WTC11 (cell line): ENCODE results near the gene ZNF273. TPM values are rescaled to one million over a fixed set of nuclear protein-coding genes. Genes with fewer than 3 reads are reported as not detected.
"Not testable (repeated sequence)": the region's sequence is repeated elsewhere in the genome, so short reads cannot be mapped to it uniquely, and the experiment has no call there.

Source experiments
- ATAC-seq: fragments of 200-7000 bp; cut with Tn5 transposase; 2 replicates; pipeline ENCODE4 v1.10.0; 2021; ENCODE audit warnings: mild to moderate bottlenecking, moderate library complexity
- CTCF ChIA-PET: fragments of 300-600 bp; sonication (Branson Sonifier 250); formaldehyde crosslinking; loops from one replicate; lab custom pipeline; 2021; ENCODE audit warnings: antibody characterized with exemption; lab: Charles Lee
- POLR2A ChIA-PET: fragments of 350-600 bp; sonication (Branson Sonifier 250); formaldehyde crosslinking; loops from one replicate; lab custom pipeline; 2021; ENCODE audit warnings: antibody characterized with exemption; lab: Charles Lee
- DNase-seq: peaks from one replicate; pipeline ENCODE4 v3.0.0; 2021; ENCODE audit warnings: low spot score
- H3K27ac Mint-ChIP-seq: 2 replicates; pipeline ENCODE4 v1.8.0; 2021; ENCODE audit warnings: mixed read lengths
- H3K27me3 Mint-ChIP-seq: 2 replicates; pipeline ENCODE4 v1.8.0; 2021; ENCODE audit warnings: low read depth, mild to moderate bottlenecking, moderate library complexity, mixed read lengths
- H3K36me3 Mint-ChIP-seq: 2 replicates; pipeline ENCODE4 v1.8.0; 2021; ENCODE audit warnings: mixed read lengths
- H3K4me1 Mint-ChIP-seq: 2 replicates; pipeline ENCODE4 v1.8.0; 2022; ENCODE audit warnings: mixed read lengths
- H3K4me3 Mint-ChIP-seq: 2 replicates; pipeline ENCODE4 v1.8.0; 2021; ENCODE audit warnings: mild to moderate bottlenecking, moderate library complexity, mixed read lengths
- H3K9me3 Mint-ChIP-seq: 2 replicates; pipeline ENCODE4 v1.8.0; 2021; ENCODE audit warnings: mixed read lengths
- ELF4 ChIP-seq: sonication (generic); formaldehyde crosslinking; IDR thresholded peaks from 2 replicates; pipeline ENCODE4 v1.8.1; 2022; ENCODE audit warnings: low read depth, mild to moderate bottlenecking, moderate library complexity, missing genetic modification reagents
- ETV6 ChIP-seq: sonication (generic); formaldehyde crosslinking; IDR thresholded peaks from 2 replicates; pipeline ENCODE4 v1.8.1; 2022; ENCODE audit warnings: mild to moderate bottlenecking, missing genetic modification reagents
- GRHL2 ChIP-seq: fragments of 250-450 bp; sonication (Bioruptor Pico); IDR thresholded peaks from 2 replicates; pipeline ENCODE4 v1.8.0; 2022; ENCODE audit warnings: mild to moderate bottlenecking, moderate library complexity; ENCODE audit not compliant: insufficient replicate concordance, severe bottlenecking
- JAZF1 ChIP-seq: fragments of 250-450 bp; sonication (Bioruptor Pico); IDR thresholded peaks from 2 replicates; pipeline ENCODE4 v1.9.0; 2021; ENCODE audit warnings: moderate library complexity, mild to moderate bottlenecking, inconsistent platforms
- KAT7 ChIP-seq: sonication (generic); formaldehyde crosslinking; IDR thresholded peaks from 2 replicates; pipeline ENCODE4 v1.8.1; 2023; ENCODE audit warnings: missing genetic modification reagents, mild to moderate bottlenecking, borderline replicate concordance
- MYBL2 ChIP-seq: sonication (generic); formaldehyde crosslinking; IDR thresholded peaks from 2 replicates; pipeline ENCODE4 v1.8.1; 2023; ENCODE audit warnings: mild to moderate bottlenecking, moderate library complexity, missing genetic modification reagents
- NFATC4 ChIP-seq: fragments of 250-450 bp; sonication (Bioruptor Pico); IDR thresholded peaks from 2 replicates; pipeline ENCODE4 v1.9.0; 2021; ENCODE audit warnings: mild to moderate bottlenecking
- SP1 ChIP-seq: sonication (generic); formaldehyde crosslinking; conservative IDR thresholded peaks from 2 replicates; pipeline ENCODE4 v1.8.1; 2022; ENCODE audit warnings: missing genetic modification reagents
- TP53 ChIP-seq: sonication (generic); formaldehyde crosslinking; IDR thresholded peaks from 2 replicates; pipeline ENCODE4 v1.8.1; 2023; ENCODE audit warnings: mild to moderate bottlenecking, missing genetic modification reagents
- ZNF232 ChIP-seq: sonication (generic); formaldehyde crosslinking; IDR thresholded peaks from 2 replicates; pipeline ENCODE4 v1.8.0; 2022; ENCODE audit warnings: mild to moderate bottlenecking, missing genetic modification reagents
- ZNF671 ChIP-seq: fragments of 250-450 bp; sonication (Bioruptor Pico); IDR thresholded peaks from 2 replicates; pipeline ENCODE4 v1.8.0; 2021; ENCODE audit warnings: mild to moderate bottlenecking
- total RNA-seq: library from RNA; stranded (reverse); gene quantifications from 3 replicates; pipeline ENCODE4 v1.2.3, GENCODE V29; 2021
- TF ChIP-seq, protein P1 (sequence below): sonication (generic); formaldehyde crosslinking; IDR thresholded peaks from 2 replicates; pipeline ENCODE4 v1.8.1; 2022; ENCODE audit warnings: missing genetic modification reagents, borderline replicate concordance
- TF ChIP-seq, protein P2 (sequence below): fragments of 250-450 bp; sonication (Bioruptor Pico); IDR thresholded peaks from 2 replicates; pipeline ENCODE4 v1.9.0; 2021; ENCODE audit warnings: moderate library complexity, mild to moderate bottlenecking, inconsistent platforms, borderline replicate concordance
- TF ChIP-seq, protein P3 (sequence below): sonication (generic); formaldehyde crosslinking; IDR thresholded peaks from 2 replicates; pipeline ENCODE4 v1.8.1; 2023; ENCODE audit warnings: mild to moderate bottlenecking, missing genetic modification reagents, moderate library complexity
- TF ChIP-seq, protein P4 (sequence below): sonication (generic); formaldehyde crosslinking; IDR thresholded peaks from 2 replicates; pipeline ENCODE4 v1.8.1; 2022; ENCODE audit warnings: mild to moderate bottlenecking, moderate library complexity, missing genetic modification reagents
- TF ChIP-seq, protein P5 (sequence below): fragments of 250-450 bp; sonication (Bioruptor Pico); IDR thresholded peaks from 2 replicates; pipeline ENCODE4 v2.1.2; 2022; ENCODE audit warnings: mild to moderate bottlenecking, moderate library complexity
- TF ChIP-seq, protein P6 (sequence below): sonication (generic); formaldehyde crosslinking; IDR thresholded peaks from 2 replicates; pipeline ENCODE4 v1.8.1; 2022; ENCODE audit warnings: low read depth, missing genetic modification reagents, borderline replicate concordance
- TF ChIP-seq, protein P7 (sequence below): sonication (generic); formaldehyde crosslinking; IDR thresholded peaks from 2 replicates; pipeline ENCODE4 v1.8.0; 2023; ENCODE audit warnings: mild to moderate bottlenecking, missing genetic modification reagents
- TF ChIP-seq, protein P8 (sequence below): fragments of 250-450 bp; sonication (Bioruptor Pico); IDR thresholded peaks from 2 replicates; pipeline ENCODE4 v1.9.0; 2021; ENCODE audit warnings: mild to moderate bottlenecking

ZNF273 gene
- total RNA-seq, 1 experiment from 2014 or later = 12.1 TPM

DNA sequence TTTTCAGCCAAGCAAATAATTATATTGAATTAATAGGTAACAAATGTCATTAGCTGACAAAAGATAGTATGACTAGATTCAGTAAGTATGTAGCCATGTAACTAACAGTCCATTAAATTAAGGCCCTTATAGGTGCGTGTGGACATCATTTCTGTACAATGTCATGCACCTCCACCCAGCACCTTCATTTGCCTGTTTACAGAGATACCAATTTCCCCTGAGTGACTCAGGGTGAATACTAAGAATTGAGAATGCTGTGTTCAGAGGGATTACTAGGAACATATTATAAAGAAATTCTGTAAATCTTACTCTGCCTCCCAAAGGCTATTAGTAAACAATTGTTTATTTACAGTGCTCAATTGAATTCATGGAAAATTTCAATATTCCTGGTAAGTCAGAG, 48.1 kb upstream of the ZNF273 start:
- no peak overlapping the region for H3K4me3 Mint-ChIP-seq
- no peaks in the 10 kb centered on the region; the same call in 1 of the 2 replicates for H3K36me3 Mint-ChIP-seq
- ChIA-PET CTCF (no interaction called here), POLR2A (no interaction called here)
- no peak for ATAC-seq
- no peaks in the 10 kb centered on the region for H3K4me1 Mint-ChIP-seq
- TF ChIP-seq ETV6 (CRISPR knock-in tag) (no peak), KAT7 (no peak), ZNF671 (CRISPR knock-in tag) (no peak), TP53 (CRISPR knock-in tag) (no peak), MYBL2 (no peak), ELF4 (no peak)
- TF ChIP-seq, protein P1, sequence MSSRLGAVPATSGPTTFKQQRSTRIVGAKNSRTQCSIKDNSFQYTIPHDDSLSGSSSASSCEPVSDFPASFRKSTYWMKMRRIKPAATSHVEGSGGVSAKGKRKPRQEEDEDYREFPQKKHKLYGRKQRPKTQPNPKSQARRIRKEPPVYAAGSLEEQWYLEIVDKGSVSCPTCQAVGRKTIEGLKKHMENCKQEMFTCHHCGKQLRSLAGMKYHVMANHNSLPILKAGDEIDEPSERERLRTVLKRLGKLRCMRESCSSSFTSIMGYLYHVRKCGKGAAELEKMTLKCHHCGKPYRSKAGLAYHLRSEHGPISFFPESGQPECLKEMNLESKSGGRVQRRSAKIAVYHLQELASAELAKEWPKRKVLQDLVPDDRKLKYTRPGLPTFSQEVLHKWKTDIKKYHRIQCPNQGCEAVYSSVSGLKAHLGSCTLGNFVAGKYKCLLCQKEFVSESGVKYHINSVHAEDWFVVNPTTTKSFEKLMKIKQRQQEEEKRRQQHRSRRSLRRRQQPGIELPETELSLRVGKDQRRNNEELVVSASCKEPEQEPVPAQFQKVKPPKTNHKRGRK = no peak
- TF ChIP-seq, protein P2, sequence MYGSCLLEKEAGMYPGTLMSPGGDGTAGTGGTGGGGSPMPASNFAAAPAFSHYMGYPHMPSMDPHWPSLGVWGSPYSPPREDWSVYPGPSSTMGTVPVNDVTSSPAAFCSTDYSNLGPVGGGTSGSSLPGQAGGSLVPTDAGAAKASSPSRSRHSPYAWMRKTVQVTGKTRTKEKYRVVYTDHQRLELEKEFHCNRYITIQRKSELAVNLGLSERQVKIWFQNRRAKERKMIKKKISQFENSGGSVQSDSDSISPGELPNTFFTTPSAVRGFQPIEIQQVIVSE (CRISPR knock-in tag) = no peak
- TF ChIP-seq, protein P3, sequence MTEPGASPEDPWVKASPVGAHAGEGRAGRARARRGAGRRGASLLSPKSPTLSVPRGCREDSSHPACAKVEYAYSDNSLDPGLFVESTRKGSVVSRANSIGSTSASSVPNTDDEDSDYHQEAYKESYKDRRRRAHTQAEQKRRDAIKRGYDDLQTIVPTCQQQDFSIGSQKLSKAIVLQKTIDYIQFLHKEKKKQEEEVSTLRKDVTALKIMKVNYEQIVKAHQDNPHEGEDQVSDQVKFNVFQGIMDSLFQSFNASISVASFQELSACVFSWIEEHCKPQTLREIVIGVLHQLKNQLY (CRISPR knock-in tag) = no peak
- TF ChIP-seq, protein P4, sequence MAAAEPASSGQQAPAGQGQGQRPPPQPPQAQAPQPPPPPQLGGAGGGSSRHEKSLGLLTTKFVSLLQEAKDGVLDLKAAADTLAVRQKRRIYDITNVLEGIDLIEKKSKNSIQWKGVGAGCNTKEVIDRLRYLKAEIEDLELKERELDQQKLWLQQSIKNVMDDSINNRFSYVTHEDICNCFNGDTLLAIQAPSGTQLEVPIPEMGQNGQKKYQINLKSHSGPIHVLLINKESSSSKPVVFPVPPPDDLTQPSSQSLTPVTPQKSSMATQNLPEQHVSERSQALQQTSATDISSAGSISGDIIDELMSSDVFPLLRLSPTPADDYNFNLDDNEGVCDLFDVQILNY (CRISPR knock-in tag) = no peak
- TF ChIP-seq, protein P5, sequence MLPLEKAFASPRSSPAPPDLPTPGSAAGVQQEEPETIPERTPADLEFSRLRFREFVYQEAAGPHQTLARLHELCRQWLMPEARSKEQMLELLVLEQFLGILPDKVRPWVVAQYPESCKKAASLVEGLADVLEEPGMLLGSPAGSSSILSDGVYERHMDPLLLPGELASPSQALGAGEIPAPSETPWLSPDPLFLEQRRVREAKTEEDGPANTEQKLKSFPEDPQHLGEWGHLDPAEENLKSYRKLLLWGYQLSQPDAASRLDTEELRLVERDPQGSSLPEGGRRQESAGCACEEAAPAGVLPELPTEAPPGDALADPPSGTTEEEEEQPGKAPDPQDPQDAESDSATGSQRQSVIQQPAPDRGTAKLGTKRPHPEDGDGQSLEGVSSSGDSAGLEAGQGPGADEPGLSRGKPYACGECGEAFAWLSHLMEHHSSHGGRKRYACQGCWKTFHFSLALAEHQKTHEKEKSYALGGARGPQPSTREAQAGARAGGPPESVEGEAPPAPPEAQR (CRISPR knock-in tag) = no peak
- TF ChIP-seq, protein P6, sequence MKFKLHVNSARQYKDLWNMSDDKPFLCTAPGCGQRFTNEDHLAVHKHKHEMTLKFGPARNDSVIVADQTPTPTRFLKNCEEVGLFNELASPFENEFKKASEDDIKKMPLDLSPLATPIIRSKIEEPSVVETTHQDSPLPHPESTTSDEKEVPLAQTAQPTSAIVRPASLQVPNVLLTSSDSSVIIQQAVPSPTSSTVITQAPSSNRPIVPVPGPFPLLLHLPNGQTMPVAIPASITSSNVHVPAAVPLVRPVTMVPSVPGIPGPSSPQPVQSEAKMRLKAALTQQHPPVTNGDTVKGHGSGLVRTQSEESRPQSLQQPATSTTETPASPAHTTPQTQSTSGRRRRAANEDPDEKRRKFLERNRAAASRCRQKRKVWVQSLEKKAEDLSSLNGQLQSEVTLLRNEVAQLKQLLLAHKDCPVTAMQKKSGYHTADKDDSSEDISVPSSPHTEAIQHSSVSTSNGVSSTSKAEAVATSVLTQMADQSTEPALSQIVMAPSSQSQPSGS (CRISPR knock-in tag) = no peak
- TF ChIP-seq, all 79 proteins: peak for 0
- no peak for DNase-seq
- H3K9me3 Mint-ChIP-seq = peaks cover 19% of the 10 kb centered on the region
- H3K27ac Mint-ChIP-seq = no peak overlapping the region
- H3K27me3 Mint-ChIP-seq = no peaks in the 10 kb centered on the region; the same call in 1 of the 2 replicates

DNA sequence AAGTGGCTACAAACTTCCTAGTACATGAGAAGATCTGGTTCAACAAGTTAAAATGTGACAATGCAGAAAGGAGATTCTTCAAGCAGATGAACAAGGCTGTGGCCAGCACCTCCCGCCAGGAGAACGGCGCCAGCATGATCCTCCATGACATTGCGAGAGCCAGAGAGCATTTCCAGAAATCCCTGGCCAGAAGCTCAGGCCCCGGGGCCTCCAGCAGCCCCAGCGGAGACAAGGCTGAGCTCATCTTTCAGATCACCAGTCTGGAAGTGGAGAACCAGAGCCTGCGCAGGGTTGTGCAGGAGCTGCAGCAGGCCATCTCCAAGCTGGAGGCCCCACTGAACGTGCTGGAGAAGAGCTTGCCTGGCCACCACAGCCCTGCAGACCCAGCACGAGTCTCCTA, 40.1 kb upstream of the ZNF273 start:
- DNase-seq = no peak
- Mint-ChIP-seq H3K27me3 (peaks cover 17% of the 10 kb centered on the region), H3K4me1 (no peaks in the 10 kb centered on the region), H3K36me3 (peaks cover 29% of the 10 kb centered on the region), H3K9me3 (peaks cover 47% of the 10 kb centered on the region), H3K27ac (no peak overlapping the region), H3K4me3 (no peak overlapping the region)
- CTCF ChIA-PET = no interaction called here
- TF ChIP-seq SP1 (CRISPR knock-in tag) (no peak), GRHL2 (CRISPR knock-in tag) (no peak), ZNF232 (CRISPR knock-in tag) (no peak), NFATC4 (no peak), ETV6 (CRISPR knock-in tag) (no peak), JAZF1 (CRISPR knock-in tag) (no peak)
- TF ChIP-seq, protein P7, sequence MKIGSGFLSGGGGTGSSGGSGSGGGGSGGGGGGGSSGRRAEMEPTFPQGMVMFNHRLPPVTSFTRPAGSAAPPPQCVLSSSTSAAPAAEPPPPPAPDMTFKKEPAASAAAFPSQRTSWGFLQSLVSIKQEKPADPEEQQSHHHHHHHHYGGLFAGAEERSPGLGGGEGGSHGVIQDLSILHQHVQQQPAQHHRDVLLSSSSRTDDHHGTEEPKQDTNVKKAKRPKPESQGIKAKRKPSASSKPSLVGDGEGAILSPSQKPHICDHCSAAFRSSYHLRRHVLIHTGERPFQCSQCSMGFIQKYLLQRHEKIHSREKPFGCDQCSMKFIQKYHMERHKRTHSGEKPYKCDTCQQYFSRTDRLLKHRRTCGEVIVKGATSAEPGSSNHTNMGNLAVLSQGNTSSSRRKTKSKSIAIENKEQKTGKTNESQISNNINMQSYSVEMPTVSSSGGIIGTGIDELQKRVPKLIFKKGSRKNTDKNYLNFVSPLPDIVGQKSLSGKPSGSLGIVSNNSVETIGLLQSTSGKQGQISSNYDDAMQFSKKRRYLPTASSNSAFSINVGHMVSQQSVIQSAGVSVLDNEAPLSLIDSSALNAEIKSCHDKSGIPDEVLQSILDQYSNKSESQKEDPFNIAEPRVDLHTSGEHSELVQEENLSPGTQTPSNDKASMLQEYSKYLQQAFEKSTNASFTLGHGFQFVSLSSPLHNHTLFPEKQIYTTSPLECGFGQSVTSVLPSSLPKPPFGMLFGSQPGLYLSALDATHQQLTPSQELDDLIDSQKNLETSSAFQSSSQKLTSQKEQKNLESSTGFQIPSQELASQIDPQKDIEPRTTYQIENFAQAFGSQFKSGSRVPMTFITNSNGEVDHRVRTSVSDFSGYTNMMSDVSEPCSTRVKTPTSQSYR (CRISPR knock-in tag) = no peak
- TF ChIP-seq, protein P8, sequence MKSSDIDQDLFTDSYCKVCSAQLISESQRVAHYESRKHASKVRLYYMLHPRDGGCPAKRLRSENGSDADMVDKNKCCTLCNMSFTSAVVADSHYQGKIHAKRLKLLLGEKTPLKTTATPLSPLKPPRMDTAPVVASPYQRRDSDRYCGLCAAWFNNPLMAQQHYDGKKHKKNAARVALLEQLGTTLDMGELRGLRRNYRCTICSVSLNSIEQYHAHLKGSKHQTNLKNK (CRISPR knock-in tag) = no peak
- ATAC-seq = no peak
- POLR2A ChIA-PET = no interaction called here

DNA sequence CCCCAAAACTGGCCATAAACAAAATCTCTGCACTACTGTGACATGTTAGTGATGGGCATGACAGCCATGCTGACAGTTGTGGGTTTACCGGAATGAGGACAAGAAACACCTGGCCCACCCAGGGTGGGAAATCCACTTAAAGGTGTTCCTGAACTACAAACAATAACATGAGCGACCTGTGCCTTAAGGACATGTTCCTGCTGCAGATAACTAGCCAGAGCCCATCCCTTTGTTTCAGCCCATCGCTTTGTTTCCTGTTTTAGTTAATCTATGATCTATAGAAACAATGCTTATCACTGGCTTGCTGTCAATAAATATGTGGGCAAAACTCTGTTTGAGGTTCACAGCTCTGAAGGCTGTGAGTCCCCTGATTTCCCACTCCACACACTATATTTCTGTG, 39.5 kb upstream of the ZNF273 start:
- H3K4me3 Mint-ChIP-seq, DNase-seq: not testable (repeated sequence)
- H3K9me3 Mint-ChIP-seq = peaks cover 45% of the 10 kb centered on the region

More for the DNA sequence above, 39.5 kb upstream of the ZNF273 start:
- H3K4me1 Mint-ChIP-seq, H3K27ac Mint-ChIP-seq, ATAC-seq, CTCF ChIA-PET, POLR2A ChIA-PET: not testable (repeated sequence)
- H3K36me3 Mint-ChIP-seq = peaks cover 29% of the 10 kb centered on the region
- H3K27me3 Mint-ChIP-seq = peaks cover 17% of the 10 kb centered on the region
